AG20443 (cell line): ENCODE data around the gene SLC38A10.

Experiments used
- DNase-seq: peaks from one replicate; pipeline ENCODE4 v3.0.0; 2012; ENCODE audit warnings: low spot score, mixed read lengths

Gene SLC38A10

DNA sequence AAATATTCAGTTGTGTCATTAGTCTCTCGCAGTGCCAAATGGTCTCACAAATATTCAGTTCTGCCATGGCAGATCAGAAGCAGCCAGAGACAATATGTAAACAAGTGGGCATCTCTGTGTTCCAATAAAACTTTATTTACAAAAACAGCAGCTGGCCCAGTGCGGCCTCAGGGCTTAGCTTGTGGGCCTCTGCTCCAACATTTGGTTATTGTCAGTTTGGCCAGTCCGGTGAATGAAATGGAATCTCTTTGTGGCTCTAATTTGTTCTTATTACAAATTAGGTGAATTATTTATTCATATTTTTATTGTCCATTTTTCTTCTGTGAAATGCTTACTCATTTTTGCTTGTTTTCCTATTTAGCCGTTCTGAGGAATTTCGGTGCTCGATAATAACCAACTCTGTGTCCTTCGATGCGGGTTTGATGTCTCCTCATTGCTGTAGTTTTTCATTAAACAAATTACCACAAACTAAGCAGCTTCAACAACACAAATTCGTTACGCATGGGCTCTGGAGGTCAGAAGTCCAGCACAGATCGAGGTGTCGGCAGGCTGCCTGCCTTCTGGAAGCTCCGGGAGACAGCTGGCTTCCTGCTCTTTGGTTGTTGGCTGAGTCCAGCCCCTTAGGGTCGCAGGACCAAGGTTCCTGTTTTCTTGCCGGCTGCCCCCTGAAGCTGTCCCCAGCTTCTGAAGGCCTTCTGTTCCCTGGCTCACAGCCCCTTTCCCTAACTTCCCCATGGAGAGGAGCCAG lies 4.1 kb upstream of the SLC38A10 start:
- no peak for DNase-seq

GRCh38 chr17:81298325-81298990 lies 3.4 kb upstream of the SLC38A10 start:
- DNase-seq = no peak

GRCh38 chr17:81295676-81296381 lies 722 bp upstream of the SLC38A10 start:
- DNase-seq = peak; percentile 56

- peak; percentile 72 for DNase-seq
Observed at GRCh38 chr17:81294512-81295030, 536 bp downstream of the SLC38A10 start.

GRCh38 chr17:81292450-81292849 lies 2.7 kb downstream of the SLC38A10 start:
- DNase-seq = no peak

DNA sequence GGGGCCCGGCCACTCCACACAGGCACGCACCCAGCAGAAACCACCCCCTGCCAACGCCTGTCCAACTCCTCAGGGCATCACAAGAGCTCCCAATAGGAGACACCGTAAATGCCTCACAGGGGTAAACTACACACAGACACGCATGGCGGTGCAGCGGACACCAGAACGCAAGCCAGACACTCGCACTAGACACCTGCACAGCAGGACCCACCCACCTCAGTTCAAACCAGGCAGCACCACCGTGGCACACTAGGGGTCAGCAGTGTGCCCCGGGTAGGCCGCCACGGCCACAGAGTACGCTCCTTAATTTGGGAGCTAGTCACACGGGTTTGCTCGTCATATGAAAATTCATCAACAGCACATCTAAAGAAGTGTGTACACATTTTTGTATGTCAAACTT lies 3.4 kb downstream of the SLC38A10 start:
- peak; percentile 88 for DNase-seq

- DNase-seq = no peak
Observed at GRCh38 chr17:81290230-81290629, 4.9 kb downstream of the SLC38A10 start.

- no peak for DNase-seq
Observed at GRCh38 chr17:81289627-81290026, 5.5 kb downstream of the SLC38A10 start.

GRCh38 chr17:81288715-81289114 lies 6.4 kb downstream of the SLC38A10 start:
- DNase-seq = no peak

DNA sequence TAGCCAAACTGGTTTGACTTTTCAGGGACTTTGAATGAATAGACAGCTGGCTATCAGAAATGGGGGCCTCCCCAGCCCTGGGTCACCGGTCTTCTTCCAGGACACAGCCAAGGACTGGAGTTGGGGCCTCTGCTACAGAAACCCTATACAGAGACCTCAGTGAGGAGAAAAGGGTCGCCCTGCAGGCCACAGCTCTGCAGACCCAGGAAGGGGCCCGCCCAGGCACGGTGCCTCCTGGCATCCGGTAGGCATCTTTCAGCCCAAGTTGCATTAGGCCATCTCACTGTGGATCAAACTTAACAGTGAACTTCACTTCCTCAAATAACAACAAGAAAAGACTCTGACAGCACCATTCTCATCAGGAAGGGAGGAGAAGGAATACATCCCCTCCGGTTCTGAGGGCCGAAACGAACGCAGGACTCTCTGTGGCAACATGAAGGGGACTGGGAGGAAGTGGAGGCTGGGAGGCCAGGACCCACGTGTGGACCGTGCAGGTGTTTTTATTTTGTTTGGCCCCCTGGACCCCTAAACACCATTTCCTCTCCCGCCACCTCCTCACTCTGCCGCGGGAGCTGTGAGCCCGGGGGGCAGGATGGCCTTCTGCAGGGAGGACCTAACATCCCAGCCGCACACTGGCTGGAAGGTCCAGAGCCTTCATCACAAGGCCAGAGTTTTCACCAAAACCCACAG lies 7.2 kb downstream of the SLC38A10 start:
- DNase-seq = no peak

GRCh38 chr17:81287152-81287551 lies 8.0 kb downstream of the SLC38A10 start:
- DNase-seq = no peak

GRCh38 chr17:81286491-81287145 lies 8.5 kb downstream of the SLC38A10 start:
- DNase-seq = no peak

DNA sequence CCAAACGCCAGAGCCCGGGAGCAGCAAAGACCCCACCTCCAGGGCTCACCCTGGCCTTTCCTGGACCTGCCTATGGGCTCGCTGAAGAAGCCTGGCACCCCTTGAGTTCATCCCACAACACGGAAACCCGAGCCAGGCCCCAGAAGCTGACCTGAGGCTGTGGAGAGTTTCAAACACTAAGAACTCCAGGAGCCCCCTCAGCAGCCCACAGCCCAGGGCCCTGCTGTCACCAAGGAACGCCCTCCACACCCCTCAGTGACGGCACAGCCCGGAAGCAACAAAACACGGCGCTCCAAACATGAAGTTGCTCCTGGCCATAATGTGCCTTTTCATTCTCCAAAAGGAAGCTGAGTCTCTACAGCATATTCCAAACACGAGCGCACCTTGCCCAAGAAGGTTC lies 9.2 kb downstream of the SLC38A10 start:
- DNase-seq = no peak

DNA sequence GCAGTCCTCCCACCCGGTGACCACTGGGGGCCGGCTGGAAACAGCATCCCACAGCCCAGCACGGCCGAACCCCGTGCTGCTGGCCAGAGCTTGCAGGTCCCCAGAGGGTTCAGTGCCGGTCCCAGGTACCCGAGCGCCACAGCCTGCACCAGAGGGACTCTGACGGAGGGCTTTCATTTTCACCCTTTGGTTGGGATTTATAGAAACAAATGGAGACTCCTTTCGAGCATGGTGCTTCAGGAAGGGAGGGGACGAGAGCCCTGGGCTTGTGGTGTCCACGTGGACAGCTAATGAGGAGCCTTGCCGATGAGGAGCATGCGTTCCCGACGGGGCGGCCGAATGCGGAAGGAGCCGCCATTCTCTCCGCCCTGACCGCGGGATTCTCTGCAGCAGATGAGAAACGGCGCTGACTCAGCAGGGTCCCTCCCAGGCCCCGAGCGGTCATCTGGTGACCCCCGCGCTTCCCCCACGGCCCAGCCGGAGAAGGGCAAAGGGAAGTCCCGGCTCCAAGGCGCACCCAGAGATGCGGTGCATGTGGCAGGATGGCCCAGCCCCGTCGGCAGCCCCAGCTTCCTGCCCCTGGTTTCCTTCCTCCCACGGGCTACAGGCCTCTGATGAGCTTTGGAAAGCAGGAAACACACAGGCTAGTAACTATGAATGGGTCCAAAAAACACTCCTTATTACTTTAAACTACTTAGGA lies 9.8 kb downstream of the SLC38A10 start:
- DNase-seq = peak; percentile 81

DNA sequence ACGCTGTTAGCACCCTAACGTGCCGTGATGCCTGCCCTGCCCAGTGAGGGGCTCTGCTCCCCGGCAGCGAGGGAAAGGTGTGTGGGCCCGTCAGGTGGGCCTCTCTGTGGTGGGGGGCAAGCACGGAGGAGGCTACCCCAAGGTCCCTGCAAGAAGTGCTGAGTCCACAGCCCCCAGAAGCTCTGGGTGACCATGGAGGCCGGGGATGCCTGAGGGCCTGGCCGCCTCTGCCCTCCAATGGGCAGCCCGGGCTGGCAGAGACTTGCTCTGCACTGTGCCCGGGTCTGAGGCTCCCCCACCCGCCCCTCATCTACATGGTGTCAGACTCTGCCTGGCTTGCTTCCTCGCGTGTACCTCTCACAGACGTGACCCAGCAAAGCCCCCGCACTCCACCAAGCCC lies 12.2 kb downstream of the SLC38A10 start:
- no peak for DNase-seq

GRCh38 chr17:81282141-81282540 lies 13.0 kb downstream of the SLC38A10 start:
- no peak for DNase-seq

DNA sequence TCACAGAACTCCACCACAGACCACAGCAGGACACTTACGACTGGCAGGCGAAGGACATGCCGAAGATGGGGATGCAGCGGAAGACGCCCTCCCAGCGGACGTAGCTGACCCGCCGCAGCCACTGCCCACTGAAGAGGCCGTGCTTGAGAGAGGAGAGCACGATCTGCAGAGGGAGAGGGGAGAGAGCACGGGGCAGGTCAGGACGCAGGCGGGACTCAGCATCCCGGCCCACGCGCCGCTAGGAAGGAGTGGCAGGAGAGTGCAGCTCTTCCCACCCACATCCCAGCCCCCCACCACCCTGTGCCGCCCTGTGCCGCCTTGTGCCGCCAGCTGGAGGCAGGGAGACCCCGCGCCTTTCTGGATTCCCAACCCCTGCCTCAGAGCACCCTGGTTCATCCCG lies 14.5 kb downstream of the SLC38A10 start:
- no peak for DNase-seq

GRCh38 chr17:81279278-81280275 lies 15.5 kb downstream of the SLC38A10 start:
- no peak for DNase-seq

DNA sequence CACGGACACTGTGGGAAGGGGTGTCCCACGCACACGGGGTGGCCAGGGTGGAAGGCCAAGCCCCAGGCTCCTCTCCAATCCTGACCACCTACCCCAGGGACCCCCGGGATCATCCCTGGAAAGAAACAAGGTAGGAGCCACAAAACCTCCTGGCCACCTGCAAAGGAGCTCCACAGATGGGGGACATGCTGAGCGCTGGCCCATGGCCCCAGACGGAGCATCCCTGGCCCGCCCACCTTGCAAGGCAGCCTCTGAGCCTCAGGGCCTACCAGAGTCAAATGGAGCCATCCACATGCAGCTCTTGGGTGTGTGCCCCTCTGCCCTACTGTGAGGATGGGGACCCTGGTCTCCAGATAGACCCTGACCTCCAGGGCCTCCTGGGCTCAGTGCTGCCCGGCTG lies 16.3 kb downstream of the SLC38A10 start:
- no peak for DNase-seq
